ENCODE results near the gene KIAA0753. TPM values are rescaled to one million over a fixed set of nuclear protein-coding genes. Genes with fewer than 3 reads are reported as not detected.

The KIAA0753 gene
- polyA plus RNA-seq, 3 donors = 29.7 to 37.7 (median 32.4) TPM

DNA sequence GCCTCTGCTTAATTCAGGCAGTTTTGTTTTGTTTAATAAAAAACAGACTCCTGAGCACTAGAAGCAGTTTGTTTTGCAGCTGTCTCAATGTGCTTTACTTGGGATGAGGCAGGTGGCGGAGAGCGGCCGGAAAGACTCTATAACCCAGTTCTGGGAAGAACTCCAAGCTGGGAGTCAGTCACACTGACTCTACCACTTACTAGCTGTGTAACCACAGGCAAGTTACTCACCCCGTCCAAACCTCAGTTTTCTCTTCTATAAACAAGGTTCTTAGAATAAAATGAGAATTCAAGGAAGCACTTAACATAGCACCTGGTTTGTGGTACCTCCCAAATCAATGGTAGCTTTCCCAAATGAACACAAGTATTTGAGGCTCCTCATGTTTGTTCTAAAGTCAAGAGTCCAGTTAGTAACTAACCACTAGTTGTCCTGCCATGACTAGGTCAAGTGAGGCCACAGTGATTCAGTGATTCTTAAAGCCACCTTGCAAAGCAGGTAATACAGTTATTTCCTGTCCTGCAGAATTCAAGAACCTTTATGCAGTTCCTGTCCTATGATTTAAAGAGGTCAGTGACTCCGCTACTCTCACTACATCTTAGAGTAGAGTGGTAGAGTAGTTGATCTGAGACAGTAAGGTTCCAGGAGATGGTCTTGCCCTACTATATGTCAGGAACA is 3.1 kb upstream of the KIAA0753 start:
- no peak for DNase-seq (ENCODE audit: low read depth in 3 of 3, low spot score in 2 of 3)

DNA sequence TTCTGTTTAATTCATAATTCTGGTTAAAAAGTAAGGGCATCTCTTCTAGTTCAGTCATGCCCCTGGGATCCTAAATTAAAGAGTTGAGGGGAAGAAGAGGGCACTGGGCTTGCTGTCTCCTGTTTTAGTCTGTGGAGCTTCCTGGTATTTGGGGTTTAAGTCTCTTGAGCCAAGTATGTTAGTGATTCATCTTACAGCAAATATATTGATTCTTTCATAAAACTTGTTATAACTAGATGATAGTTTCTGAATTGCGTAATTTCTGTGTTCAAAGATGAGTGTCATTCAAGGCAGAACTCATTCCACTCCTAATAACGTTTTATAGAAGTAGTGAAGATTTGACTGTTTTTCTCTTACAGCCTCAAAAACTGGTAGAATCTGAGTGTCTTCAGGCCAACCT is 2.1 kb upstream of the KIAA0753 start:
- no peak for DNase-seq (ENCODE audit: low read depth in 3 of 3, low spot score in 2 of 3)

DNA sequence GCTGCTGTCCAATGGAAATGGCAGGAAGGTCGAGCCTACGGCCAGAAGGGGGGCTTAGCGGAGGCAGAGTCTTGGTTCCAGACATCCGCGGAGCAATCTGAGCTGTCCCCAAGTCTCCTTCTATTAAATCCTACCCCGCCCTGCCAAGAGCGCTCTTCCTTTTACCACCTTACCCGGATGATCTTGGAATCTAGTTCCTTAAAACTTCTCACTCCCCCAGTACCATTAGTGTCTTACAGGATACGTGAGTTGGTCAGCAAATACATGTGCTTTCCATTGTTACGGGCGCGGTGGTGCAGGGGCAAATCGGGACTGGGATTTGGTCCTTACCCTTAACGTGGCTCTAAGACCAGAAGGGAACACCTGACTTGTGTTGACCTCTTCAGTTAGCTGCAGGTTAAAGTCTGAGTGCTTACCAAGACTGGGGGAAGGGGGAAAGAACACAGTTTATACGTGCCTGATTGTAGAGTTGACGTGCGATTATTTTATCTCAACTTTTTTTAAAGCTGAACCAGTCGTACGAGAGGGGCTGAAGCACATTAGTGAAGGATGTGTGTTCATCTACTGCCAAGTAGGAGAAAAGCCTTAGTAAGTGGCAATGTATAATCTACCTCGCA is 844 bp upstream of the KIAA0753 start:
- no peak for DNase-seq (ENCODE audit: low read depth in 3 of 3, low spot score in 2 of 3)

DNA sequence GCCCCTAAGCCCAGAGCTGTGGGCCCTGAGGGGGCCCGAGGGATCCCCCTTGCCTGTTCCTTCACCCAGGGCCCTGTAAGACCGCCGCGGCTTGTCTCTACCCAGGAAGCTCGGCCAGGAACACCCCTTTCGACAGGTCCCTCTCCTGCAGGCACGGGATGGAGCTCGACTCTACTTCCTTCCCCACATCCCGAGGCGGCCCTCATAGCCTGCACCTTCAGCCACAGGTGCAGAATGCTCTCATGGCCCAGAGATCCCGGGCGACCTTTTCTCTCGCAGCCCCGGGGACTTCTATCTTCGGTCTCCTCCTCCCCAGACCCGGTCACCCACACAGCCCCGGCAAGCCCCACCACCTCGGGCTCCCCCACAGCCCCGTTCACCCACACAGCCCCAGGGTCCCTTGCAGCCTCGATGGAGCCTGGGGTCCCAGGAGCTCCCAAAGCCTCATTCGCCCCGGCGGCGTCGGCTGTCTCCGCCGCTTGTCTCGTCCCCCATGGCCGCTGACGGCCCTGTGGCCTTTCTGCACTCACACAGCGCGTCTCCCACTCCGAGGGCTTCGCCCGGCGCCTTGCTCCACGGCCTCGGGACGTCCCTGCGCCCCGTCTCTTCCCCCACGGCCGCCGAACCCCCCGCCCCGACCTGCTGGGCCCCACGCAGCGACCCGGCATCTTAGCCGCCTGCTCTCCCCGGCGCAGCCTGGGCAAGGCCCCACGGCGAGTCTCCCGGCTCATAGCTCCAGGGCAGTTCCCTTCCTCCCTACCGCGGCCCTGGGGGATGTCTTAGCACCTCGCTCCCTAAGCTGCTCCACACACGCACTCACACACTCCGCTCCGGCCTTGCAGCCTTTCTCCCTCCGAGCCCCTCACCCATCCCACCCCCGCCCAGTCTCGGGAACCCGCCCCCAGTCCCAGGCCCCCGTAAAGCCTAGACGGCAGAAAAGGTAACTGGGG is 650 bp downstream of the KIAA0753 start:
- no peak for DNase-seq (ENCODE audit: low read depth in 3 of 3, low spot score in 2 of 3)

DNA sequence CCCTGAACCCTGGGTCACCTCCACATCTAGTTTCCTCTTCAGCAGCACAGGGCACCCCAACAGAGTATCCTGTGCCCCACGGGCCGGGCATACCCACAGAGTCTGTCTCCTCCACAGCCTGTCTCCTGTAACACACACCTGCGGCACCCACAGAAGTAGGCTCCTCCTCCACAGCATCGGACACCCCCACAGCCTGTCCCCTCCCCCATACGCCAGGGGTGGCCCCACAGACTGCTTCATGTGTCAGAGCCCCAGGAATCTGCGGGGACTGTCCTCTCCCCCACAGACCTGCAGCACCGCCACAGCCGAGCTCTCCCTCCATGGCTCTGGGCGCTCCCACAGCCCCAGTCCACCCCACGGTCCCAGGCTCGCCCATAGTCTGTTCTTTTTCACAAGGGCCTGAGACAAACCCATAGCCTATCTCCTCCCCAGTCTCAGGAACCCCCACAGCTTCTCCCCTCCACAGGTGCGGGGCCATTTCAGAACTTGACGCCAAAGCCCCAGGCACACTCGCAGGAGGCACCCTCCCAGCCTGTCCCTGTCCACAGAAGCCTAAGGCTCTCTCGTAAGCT is 1.4 kb downstream of the KIAA0753 start:
- DNase-seq (ENCODE audit: low read depth in 3 of 3, low spot score in 2 of 3) = no peak

DNA sequence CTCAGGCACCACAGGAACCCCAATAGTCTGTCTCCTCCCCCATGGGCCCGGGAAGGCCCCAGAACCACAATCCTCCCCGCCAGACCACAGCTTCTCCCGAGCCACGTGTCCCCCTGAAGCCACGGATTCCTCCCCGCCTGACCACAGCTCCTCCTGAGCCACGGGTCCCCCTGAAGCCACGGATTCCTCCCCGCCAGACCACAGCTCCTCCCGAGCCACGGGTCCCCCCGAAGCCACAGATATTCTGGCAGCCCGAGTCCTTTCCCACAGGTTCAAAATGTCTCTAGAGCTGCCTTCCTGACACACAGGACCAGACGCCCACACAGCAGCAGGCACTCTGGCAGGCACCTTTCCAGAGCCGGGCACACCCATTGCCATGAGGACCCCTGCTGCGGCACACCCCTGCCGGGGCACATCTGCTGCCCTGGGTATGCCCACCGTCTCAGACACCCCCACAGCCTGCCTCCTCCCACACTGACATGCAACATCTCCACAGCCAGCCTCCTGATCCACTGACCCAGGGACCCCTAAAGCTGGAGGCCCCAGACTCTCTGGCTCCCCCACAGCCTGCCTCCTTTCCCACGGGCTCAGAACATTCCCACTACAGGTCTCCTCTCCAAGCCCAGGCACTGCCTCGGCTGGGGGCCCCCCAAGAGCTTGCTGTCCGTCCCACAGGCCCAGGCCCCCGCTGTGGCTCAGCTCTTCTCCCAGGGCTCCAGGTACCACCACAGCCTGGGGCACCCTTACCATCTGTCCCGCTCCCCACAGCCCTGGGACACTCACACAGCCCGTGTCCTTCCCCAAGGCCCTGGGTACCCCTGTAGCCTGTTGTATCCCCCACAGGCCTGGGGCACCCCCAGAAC is 2.2 kb downstream of the KIAA0753 start:
- DNase-seq (ENCODE audit: low read depth in 3 of 3, low spot score in 2 of 3) = no peak

DNA sequence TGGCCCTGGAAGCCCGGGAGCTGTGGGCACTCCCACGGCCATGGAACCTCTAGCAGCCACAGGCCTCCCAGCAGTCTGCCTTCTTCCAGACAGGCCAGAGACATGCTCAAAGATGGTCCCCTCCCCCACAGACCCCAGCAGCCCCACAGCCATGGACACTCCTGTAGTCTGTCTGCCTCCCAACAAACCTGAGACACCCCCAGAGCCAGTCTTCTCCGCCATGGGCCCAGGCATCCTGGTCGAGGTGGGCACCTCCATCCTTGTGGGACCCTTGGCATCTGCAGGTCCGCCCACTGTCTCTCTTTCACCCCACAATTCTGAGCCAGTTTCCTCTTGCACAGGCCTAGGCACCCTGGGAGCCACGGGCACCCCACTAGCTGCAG is 3.1 kb downstream of the KIAA0753 start:
- no peak for DNase-seq (ENCODE audit: low read depth in 3 of 3, low spot score in 2 of 3)

DNA sequence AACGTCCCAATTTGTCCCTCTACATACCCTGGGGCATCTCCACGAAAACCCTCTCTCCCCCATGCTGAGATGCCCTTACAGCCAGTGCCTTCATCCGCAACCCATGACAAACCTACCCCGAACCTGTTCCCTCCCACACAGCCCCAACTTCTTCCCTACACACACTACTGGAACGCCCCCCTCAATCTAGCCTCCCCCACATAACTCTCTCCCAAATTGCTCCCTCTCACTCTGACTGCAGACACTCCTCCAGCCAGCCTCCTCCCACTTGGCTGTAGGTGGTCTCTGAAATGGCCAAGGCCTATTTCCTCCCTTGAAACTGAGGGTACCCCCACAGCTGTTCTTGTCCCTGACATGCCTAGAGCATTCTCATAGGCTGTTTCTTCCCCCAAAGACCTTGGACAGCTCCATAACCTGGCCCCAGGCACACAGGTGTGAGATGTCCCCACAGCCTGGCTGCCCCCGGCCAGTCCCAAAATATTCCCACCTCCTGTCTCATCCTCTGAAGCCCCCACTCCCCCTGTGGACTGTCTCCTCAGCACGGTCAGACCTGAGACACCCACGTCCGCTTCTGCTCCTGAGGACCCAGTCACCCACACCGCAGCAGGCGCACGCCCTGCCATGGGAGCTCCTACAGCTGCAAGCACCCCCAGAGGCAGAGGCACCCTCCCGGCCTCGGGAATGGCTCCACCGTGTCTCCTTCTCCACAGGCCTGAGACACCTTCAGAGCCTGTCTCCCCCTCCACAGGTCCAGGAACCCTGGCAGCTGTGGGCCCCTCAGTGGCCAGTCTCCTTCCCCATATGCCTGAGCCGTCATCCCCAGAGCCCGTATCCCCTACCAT is 3.7 kb downstream of the KIAA0753 start:
- DNase-seq (ENCODE audit: low read depth in 3 of 3, low spot score in 2 of 3) = no peak

DNA sequence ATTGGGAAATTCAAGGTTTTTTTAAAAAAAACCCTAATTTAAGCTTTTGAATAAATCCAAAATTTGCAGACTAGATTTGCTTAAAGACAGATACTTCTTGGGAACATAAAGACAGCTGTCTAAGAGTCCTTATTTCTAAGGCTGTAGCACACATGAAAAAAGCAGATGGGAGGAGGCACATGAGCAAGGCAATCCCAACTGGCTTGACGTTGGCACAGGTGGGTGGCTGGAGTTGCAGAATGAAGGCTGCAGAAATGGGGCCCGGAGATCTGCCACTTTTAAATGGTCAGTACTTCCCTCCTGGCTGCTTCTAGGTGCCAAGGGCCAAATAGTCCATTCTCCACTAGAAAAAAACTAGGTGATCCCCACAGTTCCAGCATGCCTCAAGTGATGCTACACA is 4.4 kb downstream of the KIAA0753 start:
- no peak for DNase-seq (ENCODE audit: low read depth in 3 of 3, low spot score in 2 of 3)

DNA sequence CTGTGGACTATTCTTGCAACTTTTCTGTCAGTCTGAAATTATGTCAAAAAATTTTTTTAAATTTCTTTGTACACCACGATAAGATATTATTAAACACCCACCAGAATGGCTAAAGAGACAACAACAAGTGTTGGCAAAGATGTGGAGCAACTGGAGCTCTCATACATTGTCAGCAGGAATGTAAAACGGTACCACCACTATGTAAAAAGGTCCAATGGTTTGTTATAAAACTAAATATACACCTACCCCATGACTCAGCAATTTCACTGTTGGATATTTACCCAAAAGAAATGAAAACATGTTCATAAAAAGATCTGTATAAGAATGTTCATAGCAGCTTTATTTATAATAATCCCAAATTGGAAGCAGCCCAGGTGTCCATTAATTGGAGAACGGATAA is 7.2 kb downstream of the KIAA0753 start:
- no peak for DNase-seq (ENCODE audit: low read depth in 3 of 3, low spot score in 2 of 3)

DNA sequence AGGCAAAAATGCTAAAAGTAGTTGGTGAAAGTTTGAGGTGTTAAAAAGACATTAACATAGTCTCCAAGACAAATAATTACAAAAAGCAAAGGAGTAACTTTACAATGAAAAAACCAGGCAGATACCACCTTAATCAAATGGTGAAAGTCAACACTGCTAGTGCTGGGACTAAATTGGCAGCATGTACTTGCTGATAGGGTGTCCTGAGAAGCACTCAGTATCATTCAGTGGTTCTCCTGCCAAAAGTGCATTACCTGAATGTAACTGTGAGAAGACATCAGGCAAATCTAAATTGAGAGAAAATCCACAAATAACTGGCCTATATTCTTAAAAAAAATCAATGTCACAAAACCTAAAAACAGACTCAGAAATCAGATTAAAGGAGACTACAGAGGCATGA is 8.0 kb downstream of the KIAA0753 start:
- DNase-seq (ENCODE audit: low read depth in 3 of 3, low spot score in 2 of 3) = no peak

DNA sequence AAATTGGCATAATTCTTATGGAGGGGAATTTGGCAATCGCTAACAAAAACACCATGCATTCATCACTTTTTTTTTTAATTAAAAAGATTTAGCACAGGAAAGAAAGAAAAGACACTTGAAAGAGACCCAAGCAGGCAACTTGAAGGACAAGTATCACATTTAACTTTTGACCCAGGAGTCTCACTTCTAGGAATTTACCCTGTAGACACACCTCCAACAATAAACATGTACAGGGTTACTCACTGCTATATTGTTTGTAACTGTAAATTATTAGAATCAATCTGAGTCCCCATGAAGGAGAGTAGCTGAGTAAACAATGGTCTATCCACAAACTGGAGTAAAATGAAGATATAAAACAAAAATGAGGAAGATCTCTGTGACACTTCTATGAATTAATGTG is 10.1 kb downstream of the KIAA0753 start:
- no peak for DNase-seq (ENCODE audit: low read depth in 3 of 3, low spot score in 2 of 3)

DNA sequence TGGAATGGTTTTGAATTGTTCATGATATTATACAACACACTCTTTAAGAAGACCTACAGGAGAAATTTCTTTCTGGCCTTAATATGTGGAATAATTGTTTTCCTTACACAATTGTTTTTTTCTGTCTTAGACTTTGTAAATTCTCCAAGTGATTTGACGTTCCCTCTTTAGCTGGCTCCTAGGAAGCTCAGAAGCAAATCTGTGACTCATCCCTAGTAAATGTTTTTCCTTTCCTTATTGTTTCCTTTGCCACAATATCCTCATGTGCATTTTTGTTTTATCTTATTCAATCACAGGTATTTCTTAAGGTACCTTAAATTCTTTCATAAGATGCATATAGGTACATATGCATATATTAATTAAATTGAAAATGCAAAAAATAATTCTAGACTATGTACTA is 13.5 kb downstream of the KIAA0753 start:
- DNase-seq (ENCODE audit: low read depth in 3 of 3, low spot score in 2 of 3) = no peak

DNA sequence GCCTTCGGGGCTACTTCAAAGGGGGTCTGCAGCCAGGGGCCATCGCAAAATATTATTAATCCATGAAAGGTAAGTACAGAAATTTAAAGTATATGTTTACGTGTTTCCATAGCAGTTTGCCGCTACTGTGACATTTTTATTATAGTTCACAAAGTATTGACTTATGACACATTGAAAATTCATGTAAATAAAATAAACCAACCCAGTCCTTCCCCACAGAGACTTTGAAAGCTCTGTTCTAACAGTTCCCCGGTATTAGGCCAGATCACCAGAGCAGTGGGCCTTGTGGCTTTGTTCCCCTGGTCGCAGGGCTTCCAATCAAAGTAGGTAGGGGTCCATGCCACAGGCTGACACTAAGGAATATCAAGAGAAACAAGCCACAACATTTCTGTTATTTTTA is 13.9 kb downstream of the KIAA0753 start:
- no peak for DNase-seq (ENCODE audit: low read depth in 3 of 3, low spot score in 2 of 3)

DNA sequence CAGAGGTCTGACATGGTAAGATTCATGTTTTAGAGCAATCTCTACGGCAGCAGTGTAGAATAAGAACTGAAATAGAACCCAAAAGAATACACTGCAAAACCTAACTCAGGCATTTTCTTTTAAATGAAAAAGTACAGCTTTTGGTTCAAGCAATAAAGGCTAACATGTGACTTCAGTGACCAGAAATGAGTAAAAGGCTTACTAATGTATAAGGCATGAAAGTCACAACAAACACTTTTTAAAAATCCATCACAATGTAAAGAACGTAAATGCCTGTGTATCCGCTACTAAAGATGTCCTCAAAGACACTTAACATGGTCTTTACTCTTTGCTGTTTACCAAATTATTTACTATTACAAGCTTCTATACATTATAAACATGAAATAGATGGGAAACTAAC is 16.6 kb downstream of the KIAA0753 start:
- DNase-seq (ENCODE audit: low read depth in 3 of 3, low spot score in 2 of 3) = no peak

DNA sequence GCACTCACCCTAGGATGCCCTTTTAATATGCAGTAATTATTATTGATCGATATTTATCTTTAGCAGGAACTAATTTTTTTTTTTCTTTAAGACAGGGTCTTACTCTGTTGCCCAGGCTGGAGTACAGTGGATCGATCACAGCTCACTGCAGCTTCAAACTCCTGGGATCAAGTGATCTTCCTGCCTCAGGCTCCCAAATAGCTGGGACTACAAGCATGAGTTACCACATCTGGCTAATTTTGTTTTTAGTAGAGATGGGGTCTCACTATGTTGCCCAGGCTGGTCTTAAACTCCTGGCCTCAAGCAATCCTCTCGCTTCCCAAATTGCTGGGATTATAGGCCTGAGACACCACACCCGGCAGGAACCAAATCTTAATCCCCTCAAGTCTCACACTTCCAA is 29.3 kb downstream of the KIAA0753 start:
- DNase-seq (ENCODE audit: low read depth in 3 of 3, low spot score in 2 of 3) = no peak

DNA sequence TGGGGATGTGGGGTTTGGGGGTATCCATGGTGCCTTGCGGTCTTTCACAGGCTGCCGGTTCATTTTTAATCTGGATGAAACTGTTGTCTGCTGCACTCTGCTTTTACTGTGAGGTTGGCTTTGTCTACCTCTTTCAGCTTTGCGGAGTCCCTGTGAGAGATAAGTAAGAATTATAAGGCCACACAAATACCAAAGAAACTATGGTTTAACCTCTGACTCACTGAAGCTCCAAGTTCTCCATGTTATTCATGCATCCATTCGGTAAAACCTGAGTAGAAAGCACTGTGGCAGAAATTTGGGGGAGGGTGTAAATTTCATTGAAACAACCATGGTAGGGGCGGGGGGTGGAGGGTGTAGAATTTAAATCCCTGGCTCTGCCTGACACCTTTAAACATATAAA is 30.5 kb downstream of the KIAA0753 start:
- no peak for DNase-seq (ENCODE audit: low read depth in 3 of 3, low spot score in 2 of 3)

DNA sequence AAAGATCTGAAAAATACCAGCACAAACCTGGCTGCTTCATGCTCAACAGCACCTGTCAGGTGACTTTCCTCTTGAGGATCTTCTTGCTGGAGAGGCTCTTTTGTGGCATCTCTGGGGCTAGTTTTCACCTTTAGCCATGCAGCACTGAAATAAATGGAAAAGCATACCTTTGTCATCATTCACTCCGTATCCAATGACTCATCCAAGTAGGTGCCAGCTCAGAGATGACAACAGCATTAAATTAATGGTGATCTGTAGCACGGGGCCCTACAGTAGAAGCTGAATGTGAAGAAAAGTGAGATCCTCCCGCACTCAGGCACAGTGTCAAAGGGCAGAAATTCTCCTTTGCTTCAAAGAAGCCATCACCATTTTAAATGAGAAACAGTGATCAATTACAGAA is 32.2 kb downstream of the KIAA0753 start:
- DNase-seq (ENCODE audit: low read depth in 3 of 3, low spot score in 2 of 3) = no peak

DNA sequence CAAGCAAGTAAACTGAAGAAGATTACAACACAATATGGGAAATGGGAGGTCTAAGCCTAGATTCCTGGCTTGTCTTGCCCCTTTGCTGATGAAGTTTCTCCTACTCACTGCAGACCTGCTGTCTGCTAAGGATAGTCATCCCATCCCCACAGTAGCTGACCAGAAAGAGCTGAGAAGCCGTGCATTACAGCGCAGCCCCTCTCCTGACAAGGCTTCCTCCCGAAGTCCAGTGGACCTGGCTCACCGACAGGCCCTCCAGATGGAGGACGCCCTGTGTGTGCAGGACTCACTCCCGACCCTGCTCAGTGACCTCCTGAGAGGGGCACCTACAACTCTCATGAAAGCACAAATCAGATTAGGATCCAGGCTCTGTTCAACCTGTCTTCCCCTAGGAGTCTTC is 35.4 kb downstream of the KIAA0753 start:
- DNase-seq (ENCODE audit: low read depth in 3 of 3, low spot score in 2 of 3) = no peak

Data from right renal cortex interstitium (tissue), 3 donors.